GM12801 (cell line): Measurements from ENCODE around the gene PREX1.

Source experiments
- TF ChIP-seq, protein P1 (sequence below): IDR thresholded peaks from one replicate; pipeline ENCODE4 v1.5.1; 2011; ENCODE audit warnings: control low read depth; ENCODE audit not compliant: insufficient read length; ENCODE audit errors: extremely low read depth

The PREX1 gene

DNA sequence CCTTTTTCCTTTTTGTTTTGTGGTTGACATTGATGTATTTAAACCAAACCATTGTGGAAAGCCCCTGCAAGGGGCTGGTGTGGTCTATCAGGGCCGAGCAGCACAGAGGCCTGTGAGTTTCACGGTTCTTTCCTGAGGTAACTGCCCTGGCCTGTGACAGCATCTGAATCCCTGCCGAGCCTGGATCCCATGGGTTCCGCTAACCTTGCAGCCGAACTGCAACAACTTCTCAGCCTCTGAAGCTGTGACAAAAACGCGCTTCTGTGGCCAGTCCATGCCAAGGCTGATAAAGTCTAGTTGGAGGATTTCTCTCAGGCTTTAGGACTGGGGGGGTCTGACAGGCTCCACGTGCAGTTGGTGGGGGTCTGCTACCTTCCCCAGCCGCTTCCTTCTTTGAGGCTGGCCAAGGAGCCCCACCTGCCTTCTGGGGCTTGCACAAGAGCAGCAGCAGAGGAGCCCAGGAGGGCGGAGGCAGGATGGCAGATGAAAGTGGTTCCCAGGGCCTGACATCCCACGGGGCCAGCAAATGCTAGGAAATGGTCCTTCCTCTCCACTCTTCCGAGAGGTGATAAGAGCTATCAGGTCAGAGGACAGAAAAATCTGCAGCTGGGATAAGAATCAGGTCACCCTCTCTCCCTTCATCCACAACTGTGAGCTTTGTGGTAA is 150.9 kb downstream of the PREX1 start:
- TF ChIP-seq, protein P1, sequence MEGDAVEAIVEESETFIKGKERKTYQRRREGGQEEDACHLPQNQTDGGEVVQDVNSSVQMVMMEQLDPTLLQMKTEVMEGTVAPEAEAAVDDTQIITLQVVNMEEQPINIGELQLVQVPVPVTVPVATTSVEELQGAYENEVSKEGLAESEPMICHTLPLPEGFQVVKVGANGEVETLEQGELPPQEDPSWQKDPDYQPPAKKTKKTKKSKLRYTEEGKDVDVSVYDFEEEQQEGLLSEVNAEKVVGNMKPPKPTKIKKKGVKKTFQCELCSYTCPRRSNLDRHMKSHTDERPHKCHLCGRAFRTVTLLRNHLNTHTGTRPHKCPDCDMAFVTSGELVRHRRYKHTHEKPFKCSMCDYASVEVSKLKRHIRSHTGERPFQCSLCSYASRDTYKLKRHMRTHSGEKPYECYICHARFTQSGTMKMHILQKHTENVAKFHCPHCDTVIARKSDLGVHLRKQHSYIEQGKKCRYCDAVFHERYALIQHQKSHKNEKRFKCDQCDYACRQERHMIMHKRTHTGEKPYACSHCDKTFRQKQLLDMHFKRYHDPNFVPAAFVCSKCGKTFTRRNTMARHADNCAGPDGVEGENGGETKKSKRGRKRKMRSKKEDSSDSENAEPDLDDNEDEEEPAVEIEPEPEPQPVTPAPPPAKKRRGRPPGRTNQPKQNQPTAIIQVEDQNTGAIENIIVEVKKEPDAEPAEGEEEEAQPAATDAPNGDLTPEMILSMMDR = no peak

DNA sequence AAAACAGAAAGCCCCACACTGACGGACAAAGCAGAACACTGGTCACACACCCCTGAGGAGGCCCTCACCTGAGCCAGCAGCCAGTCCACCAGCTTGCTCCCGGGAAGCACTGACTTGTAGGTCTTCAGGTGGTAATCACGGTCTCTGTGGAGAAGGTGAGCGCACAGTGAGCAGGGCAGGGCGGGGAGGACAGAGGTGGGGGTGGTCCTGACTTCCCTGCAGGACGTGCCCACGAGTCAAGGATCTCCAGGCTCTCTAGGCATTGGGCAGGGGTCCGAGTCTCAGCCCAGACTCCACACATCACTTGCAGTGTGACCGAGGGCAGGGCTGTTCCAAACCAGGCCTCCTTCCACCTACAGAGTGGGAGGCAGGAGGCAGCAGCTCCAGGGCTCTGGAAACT is 151.7 kb downstream of the PREX1 start:
- TF ChIP-seq, protein P1 = no peak

DNA sequence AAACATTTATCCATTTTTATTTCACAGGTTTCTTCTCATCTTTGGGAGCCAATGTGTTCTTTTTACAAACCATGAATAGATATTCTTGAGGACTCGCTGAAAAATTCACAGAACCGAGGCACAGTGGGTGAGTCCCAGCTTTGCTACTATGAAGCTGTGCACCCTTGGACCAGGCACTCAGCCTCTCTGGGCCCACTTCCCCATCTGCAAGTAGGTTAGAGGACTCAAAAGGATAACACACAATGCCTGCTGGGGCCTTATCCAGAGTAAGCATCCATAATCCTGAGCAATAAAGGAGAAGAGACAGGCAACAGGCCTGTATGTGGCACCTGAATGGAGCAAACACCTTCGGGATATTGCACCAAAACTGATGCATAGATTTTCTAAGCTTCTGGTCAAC is 153.3 kb downstream of the PREX1 start:
- TF ChIP-seq, protein P1 = no peak

DNA sequence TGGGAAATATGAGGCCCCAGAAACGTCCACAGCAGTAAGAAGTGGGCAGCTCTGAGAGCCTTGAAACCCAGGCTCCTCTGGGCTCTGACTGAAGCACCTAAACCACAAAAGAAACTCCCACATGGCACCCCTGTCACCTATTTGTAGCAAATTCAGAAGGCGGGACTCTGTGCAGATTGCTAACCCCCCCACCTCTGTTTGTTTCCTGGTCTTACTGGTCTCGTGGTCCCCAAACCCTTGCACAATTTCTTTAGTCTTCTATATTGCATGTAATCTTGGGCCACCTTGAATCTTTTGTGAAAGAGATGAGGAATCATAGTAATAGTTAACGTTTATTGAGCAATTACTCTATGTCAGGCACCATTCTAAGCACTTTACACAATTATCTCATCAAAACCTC is 154.3 kb downstream of the PREX1 start:
- TF ChIP-seq, protein P1 = no peak

DNA sequence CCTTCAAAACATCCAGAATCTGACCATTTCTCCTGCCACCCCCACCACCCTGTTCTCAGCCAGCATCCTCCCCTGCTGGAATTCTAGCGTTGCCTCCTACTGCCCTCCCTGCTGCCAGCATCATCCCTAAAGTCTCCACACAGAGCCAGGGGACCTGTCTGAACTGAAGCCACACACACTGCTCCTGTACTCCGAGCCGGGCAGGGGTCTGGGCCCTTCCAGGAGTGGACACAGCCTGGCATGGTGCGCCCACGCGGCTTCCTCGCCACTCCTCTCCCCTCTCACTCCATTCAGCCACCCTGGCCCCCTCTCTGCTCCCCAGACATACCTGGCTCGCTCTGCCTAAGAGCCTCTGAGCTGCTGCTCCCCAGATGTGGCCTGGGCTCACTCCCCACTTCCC is 155.5 kb downstream of the PREX1 start:
- TF ChIP-seq, protein P1 = no peak

DNA sequence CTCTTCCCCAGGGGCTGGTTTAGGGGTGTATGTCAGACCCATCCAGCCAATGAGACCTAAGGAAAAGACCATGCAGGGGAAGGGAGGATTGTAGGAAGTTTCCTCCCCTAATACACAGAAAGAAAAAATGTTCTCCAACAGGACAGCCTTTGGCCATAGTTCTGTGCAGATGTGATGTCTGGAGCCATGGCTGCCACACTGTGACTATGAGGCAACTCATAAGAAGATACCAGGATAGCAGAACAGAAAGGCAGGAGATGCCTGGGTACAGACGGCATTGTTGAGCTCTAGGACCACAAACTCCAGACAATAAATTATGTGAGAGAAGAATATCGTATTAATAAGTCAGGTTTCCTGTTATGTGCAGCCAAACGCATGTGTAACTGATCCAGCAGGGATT is 156.7 kb downstream of the PREX1 start:
- TF ChIP-seq, protein P1 = no peak

DNA sequence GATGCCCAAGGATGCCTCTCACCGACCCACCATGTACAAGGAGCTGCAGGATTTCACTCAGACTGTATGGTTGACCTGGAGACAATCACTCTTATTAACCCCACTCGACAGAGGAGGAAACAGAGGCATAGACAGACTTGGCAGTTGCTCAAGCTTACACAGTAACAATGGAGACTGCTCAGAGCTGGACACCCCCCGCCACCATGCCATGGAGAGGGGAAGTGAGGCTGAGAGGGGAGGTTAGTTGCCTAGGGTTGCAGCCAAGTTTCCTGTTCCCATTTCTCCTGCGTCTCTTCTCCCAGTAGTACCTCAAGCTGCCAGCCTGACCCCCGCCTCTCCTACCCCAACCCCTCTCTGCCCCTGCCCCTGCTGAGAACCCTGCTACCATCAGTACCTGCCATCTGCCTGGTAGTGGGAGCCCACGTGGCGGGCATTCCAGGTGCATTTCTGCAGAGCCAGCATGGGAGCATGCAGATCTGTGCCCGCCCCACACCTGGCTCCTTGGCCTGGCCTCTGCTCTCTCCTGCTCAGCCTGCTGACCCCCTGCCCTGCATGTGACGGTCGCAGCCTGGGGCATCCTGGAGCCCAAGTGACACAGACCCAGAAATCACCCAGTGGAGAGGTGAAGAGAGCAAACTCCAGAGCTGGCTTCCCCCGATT is 157.7 kb downstream of the PREX1 start:
- TF ChIP-seq, protein P1 = no peak
